Activated CD4-positive, alpha-beta T cell treated with anti-CD3 and anti-CD28 coated beads, Interleukin-2, amount 10 ng/mL, durations not matched to agents 7 days and 5 days (primary cell): ENCODE results near the gene A2ML1. TPM values are rescaled to one million over a fixed set of nuclear protein-coding genes. Genes with fewer than 3 reads are reported as not detected.
"Not testable (repeated sequence)": the region's sequence is repeated elsewhere in the genome, so short reads cannot be mapped to it uniquely, and the experiment has no call there.

Source experiments
- CTCF ChIA-PET: fragments of 350-600 bp; sonication (Branson Sonifier 250); formaldehyde crosslinking; loops from one replicate; lab custom pipeline; 2021; ENCODE audit warnings: antibody characterized with exemption; lab: Charles Lee
- POLR2A ChIA-PET: fragments of 350-600 bp; sonication (Branson Sonifier 250); formaldehyde crosslinking; loops from one replicate; lab custom pipeline; 2021; ENCODE audit warnings: antibody characterized with exemption; lab: Charles Lee
- DNase-seq: peaks from one replicate; pipeline ENCODE4 v3.0.0-alpha.2; 2020
- H3K27ac Mint-ChIP-seq: one replicate; pipeline ENCODE4 v1.8.0; 2021; ENCODE audit warnings: mild to moderate bottlenecking, moderate library complexity, mixed read lengths
- H3K27me3 Mint-ChIP-seq: one replicate; pipeline ENCODE4 v1.8.0; 2021; ENCODE audit warnings: mixed read lengths
- H3K36me3 Mint-ChIP-seq: one replicate; pipeline ENCODE4 v1.8.0; 2021; ENCODE audit warnings: low read depth, mixed read lengths
- H3K4me1 Mint-ChIP-seq: one replicate; pipeline ENCODE4 v1.8.0; 2021; ENCODE audit warnings: mixed read lengths
- H3K4me3 Mint-ChIP-seq: one replicate; pipeline ENCODE4 v1.8.0; 2021; ENCODE audit warnings: mild to moderate bottlenecking, moderate library complexity, mixed read lengths
- H3K9me3 Mint-ChIP-seq: one replicate; pipeline ENCODE4 v1.8.0; 2021; ENCODE audit warnings: mixed read lengths
- total RNA-seq, 2 experiments: library from RNA; stranded (reverse); gene quantifications; one replicate each; pipeline ENCODE4 v1.2.3, GENCODE V29; 2021

The A2ML1 gene
- total RNA-seq, 2 experiments from 2014 or later: not detected

GRCh38 chr12:8871068-8871467 lies 48.6 kb downstream of the A2ML1 start:
- Mint-ChIP-seq H3K36me3 (no peaks in the 10 kb centered on the region), H3K9me3 (no peaks in the 10 kb centered on the region), H3K4me1 (no peaks in the 10 kb centered on the region), H3K27me3 (no peaks in the 10 kb centered on the region), H3K4me3 (no peak overlapping the region), H3K27ac (no peak overlapping the region)
- CTCF ChIA-PET: no interaction called here
- no peak for DNase-seq
- POLR2A ChIA-PET: no interaction called here

- no peaks in the 10 kb centered on the region for H3K9me3 Mint-ChIP-seq
- H3K4me3 Mint-ChIP-seq: no peak overlapping the region
- no peak overlapping the region for H3K27ac Mint-ChIP-seq
- no peaks in the 10 kb centered on the region for H3K27me3 Mint-ChIP-seq
- no peaks in the 10 kb centered on the region for H3K36me3 Mint-ChIP-seq
- ChIA-PET CTCF (no interaction called here), POLR2A (no interaction called here)
- peaks cover 7% of the 10 kb centered on the region for H3K4me1 Mint-ChIP-seq
- no peak for DNase-seq
Measured at GRCh38 chr12:8876887-8877286, 54.5 kb downstream of the A2ML1 start.

- H3K27ac Mint-ChIP-seq: no peak overlapping the region
- no peak for DNase-seq
- H3K36me3 Mint-ChIP-seq: no peaks in the 10 kb centered on the region
- H3K27me3 Mint-ChIP-seq: peaks cover 4% of the 10 kb centered on the region
- peaks cover 6% of the 10 kb centered on the region for H3K4me1 Mint-ChIP-seq
- H3K4me3 Mint-ChIP-seq: no peak overlapping the region
- CTCF ChIA-PET: no interaction called here
- POLR2A ChIA-PET: no interaction called here
- no peaks in the 10 kb centered on the region for H3K9me3 Mint-ChIP-seq
Measured at GRCh38 chr12:8886502-8887284, 64.3 kb downstream of the A2ML1 start.

- Mint-ChIP-seq H3K27ac (no peak overlapping the region), H3K36me3 (no peaks in the 10 kb centered on the region), H3K9me3 (no peaks in the 10 kb centered on the region), H3K4me3 (no peak overlapping the region), H3K27me3 (peaks cover 4% of the 10 kb centered on the region), H3K4me1 (peaks cover 5% of the 10 kb centered on the region)
- no peak for DNase-seq
- ChIA-PET POLR2A (no interaction called here), CTCF (no interaction called here)
Measured at GRCh38 chr12:8887285-8887715, 64.9 kb downstream of the A2ML1 start.

GRCh38 chr12:8890313-8891085 lies 68.1 kb downstream of the A2ML1 start:
- H3K27me3 Mint-ChIP-seq: peaks cover 6% of the 10 kb centered on the region
- POLR2A ChIA-PET: no interaction called here
- no peaks in the 10 kb centered on the region for H3K36me3 Mint-ChIP-seq
- peaks cover 5% of the 10 kb centered on the region for H3K4me1 Mint-ChIP-seq
- H3K9me3 Mint-ChIP-seq: no peaks in the 10 kb centered on the region
- H3K27ac Mint-ChIP-seq: peak overlapping the region; percentile 21
- H3K4me3 Mint-ChIP-seq: peak overlapping the region; percentile 75
- CTCF ChIA-PET: interaction anchor here (0.6 to 2.3 kb wide), 9 partner anchors 16 to 874 kb away, joined by 3 to 11 read pairs (median 4); no protein-coding TSS in a partner anchor
- DNase-seq: peak; percentile 69

- CTCF ChIA-PET: interaction anchor here (0.6 kb wide), 1 partner anchor 109 kb away, joined by 3 read pairs; no protein-coding TSS in a partner anchor
- Mint-ChIP-seq H3K4me3 (no peak overlapping the region), H3K27ac (no peak overlapping the region), H3K4me1 (peaks cover 5% of the 10 kb centered on the region), H3K36me3 (no peaks in the 10 kb centered on the region), H3K9me3 (no peaks in the 10 kb centered on the region), H3K27me3 (peaks cover 6% of the 10 kb centered on the region)
- DNase-seq: no peak
- POLR2A ChIA-PET: no interaction called here
Measured at GRCh38 chr12:8891976-8892375, 69.6 kb downstream of the A2ML1 start.

GRCh38 chr12:8894378-8894777 lies 72.0 kb downstream of the A2ML1 start:
- CTCF ChIA-PET: interaction anchor here (1.4 kb wide), 1 partner anchor 156 kb away, joined by 3 read pairs; no protein-coding TSS in a partner anchor
- H3K27ac Mint-ChIP-seq: no peak overlapping the region
- POLR2A ChIA-PET: no interaction called here
- no peaks in the 10 kb centered on the region for H3K9me3 Mint-ChIP-seq
- no peak overlapping the region for H3K4me3 Mint-ChIP-seq
- no peak for DNase-seq
- no peaks in the 10 kb centered on the region for H3K36me3 Mint-ChIP-seq
- H3K4me1 Mint-ChIP-seq: peaks cover 5% of the 10 kb centered on the region
- peaks cover 5% of the 10 kb centered on the region for H3K27me3 Mint-ChIP-seq

GRCh38 chr12:8894986-8895385 lies 72.6 kb downstream of the A2ML1 start:
- Mint-ChIP-seq H3K27me3 (peaks cover 5% of the 10 kb centered on the region), H3K36me3 (no peaks in the 10 kb centered on the region), H3K4me3 (no peak overlapping the region), H3K4me1 (peaks cover 5% of the 10 kb centered on the region), H3K27ac (no peak overlapping the region), H3K9me3 (no peaks in the 10 kb centered on the region)
- no peak for DNase-seq
- POLR2A ChIA-PET: no interaction called here
- CTCF ChIA-PET: interaction anchor here (1.4 kb wide), 1 partner anchor 155 kb away, joined by 3 read pairs; no protein-coding TSS in a partner anchor

- Mint-ChIP-seq H3K27ac (no peak overlapping the region), H3K4me3 (no peak overlapping the region), H3K4me1 (no peaks in the 10 kb centered on the region), H3K9me3 (no peaks in the 10 kb centered on the region), H3K36me3 (no peaks in the 10 kb centered on the region), H3K27me3 (peaks cover 5% of the 10 kb centered on the region)
- ChIA-PET POLR2A (no interaction called here), CTCF (no interaction called here)
- DNase-seq: no peak
Measured at GRCh38 chr12:8897081-8897480, 74.7 kb downstream of the A2ML1 start.

- H3K9me3 Mint-ChIP-seq: no peaks in the 10 kb centered on the region
- no peak overlapping the region for H3K4me3 Mint-ChIP-seq
- ChIA-PET CTCF (no interaction called here), POLR2A (no interaction called here)
- no peaks in the 10 kb centered on the region for H3K36me3 Mint-ChIP-seq
- H3K27ac Mint-ChIP-seq: no peak overlapping the region
- DNase-seq: no peak
- H3K4me1 Mint-ChIP-seq: no peaks in the 10 kb centered on the region
- H3K27me3 Mint-ChIP-seq: peaks cover 8% of the 10 kb centered on the region
Measured at GRCh38 chr12:8899830-8900229, 77.4 kb downstream of the A2ML1 start.

- H3K27me3 Mint-ChIP-seq, H3K27ac Mint-ChIP-seq, H3K9me3 Mint-ChIP-seq, H3K4me3 Mint-ChIP-seq, H3K4me1 Mint-ChIP-seq, POLR2A ChIA-PET, DNase-seq, CTCF ChIA-PET, H3K36me3 Mint-ChIP-seq: not testable (repeated sequence)
Measured at GRCh38 chr12:8902703-8903102, 80.3 kb downstream of the A2ML1 start.

GRCh38 chr12:8903646-8904045 lies 81.2 kb downstream of the A2ML1 start:
- no peaks in the 10 kb centered on the region for H3K36me3 Mint-ChIP-seq
- no peak overlapping the region for H3K27ac Mint-ChIP-seq
- no peak for DNase-seq
- no peaks in the 10 kb centered on the region for H3K9me3 Mint-ChIP-seq
- H3K4me3 Mint-ChIP-seq: no peak overlapping the region
- peaks cover 8% of the 10 kb centered on the region for H3K27me3 Mint-ChIP-seq
- peaks cover 9% of the 10 kb centered on the region for H3K4me1 Mint-ChIP-seq
- POLR2A ChIA-PET: no interaction called here
- CTCF ChIA-PET: no interaction called here

- Mint-ChIP-seq H3K9me3 (no peaks in the 10 kb centered on the region), H3K4me1 (peaks cover 9% of the 10 kb centered on the region), H3K4me3 (no peak overlapping the region), H3K27ac (no peak overlapping the region), H3K27me3 (peaks cover 8% of the 10 kb centered on the region), H3K36me3 (no peaks in the 10 kb centered on the region)
- CTCF ChIA-PET: no interaction called here
- DNase-seq: no peak
- POLR2A ChIA-PET: no interaction called here
Measured at GRCh38 chr12:8904665-8905064, 82.2 kb downstream of the A2ML1 start.
